ENCODE results near the gene TMEM63A.

The TMEM63A gene

GRCh38 chr1:225866981-225867380 lies 15.2 kb downstream of the TMEM63A start:
- DNase-seq (ENCODE audit: low read depth in 2 of 2): no peak

GRCh38 chr1:225866061-225866837 lies 15.9 kb downstream of the TMEM63A start:
- peak; percentile 35 to 49 for DNase-seq (ENCODE audit: low read depth in 2 of 2)

GRCh38 chr1:225865514-225865913 lies 16.7 kb downstream of the TMEM63A start:
- DNase-seq (ENCODE audit: low read depth in 2 of 2): no peak

GRCh38 chr1:225863167-225863566 lies 19.0 kb downstream of the TMEM63A start:
- no peak for DNase-seq (ENCODE audit: low read depth in 2 of 2)

GRCh38 chr1:225862581-225862950 lies 19.6 kb downstream of the TMEM63A start:
- DNase-seq (ENCODE audit: low read depth in 2 of 2): no peak

GRCh38 chr1:225861834-225862580 lies 20.2 kb downstream of the TMEM63A start:
- DNase-seq (ENCODE audit: low read depth in 2 of 2): no peak

- no peak for DNase-seq (ENCODE audit: low read depth in 2 of 2)
These were observed 21.2 kb downstream of the TMEM63A start for GRCh38 chr1:225860876-225861441.

- DNase-seq (ENCODE audit: low read depth in 2 of 2): no peak
These were observed 22.1 kb downstream of the TMEM63A start for GRCh38 chr1:225860107-225860506.

- DNase-seq (ENCODE audit: low read depth in 2 of 2): no peak
These were observed 23.0 kb downstream of the TMEM63A start for GRCh38 chr1:225859151-225859550.

- DNase-seq (ENCODE audit: low read depth in 2 of 2): no peak
These were observed 24.9 kb downstream of the TMEM63A start for GRCh38 chr1:225857256-225857655.

GRCh38 chr1:225855503-225856300 lies 26.5 kb downstream of the TMEM63A start:
- DNase-seq (ENCODE audit: low read depth in 2 of 2): no peak

- DNase-seq (ENCODE audit: low read depth in 2 of 2): no peak
These were observed 28.7 kb downstream of the TMEM63A start for GRCh38 chr1:225853441-225853840.

GRCh38 chr1:225852413-225853124 lies 29.6 kb downstream of the TMEM63A start:
- no peak for DNase-seq (ENCODE audit: low read depth in 2 of 2)

- DNase-seq (ENCODE audit: low read depth in 2 of 2): no peak
These were observed 30.4 kb downstream of the TMEM63A start for GRCh38 chr1:225851805-225852204.

GRCh38 chr1:225850370-225850769 lies 31.8 kb downstream of the TMEM63A start:
- no peak for DNase-seq (ENCODE audit: low read depth in 2 of 2)

GRCh38 chr1:225849925-225850324 lies 32.3 kb downstream of the TMEM63A start:
- DNase-seq (ENCODE audit: low read depth in 2 of 2): peak; percentile 13 to 27

- peak in 1 of 2 donors; percentile 15 for DNase-seq (ENCODE audit: low read depth in 2 of 2)
These were observed 33.9 kb downstream of the TMEM63A start for GRCh38 chr1:225848030-225848955.

GRCh38 chr1:225847610-225848009 lies 34.6 kb downstream of the TMEM63A start:
- no peak for DNase-seq (ENCODE audit: low read depth in 2 of 2)

- DNase-seq (ENCODE audit: low read depth in 2 of 2): no peak
These were observed 35.6 kb downstream of the TMEM63A start for GRCh38 chr1:225846331-225847310.
